GM12878 (cell line): ENCODE results near the gene AVL9. TPM values are rescaled to one million over a fixed set of nuclear protein-coding genes. Genes with fewer than 3 reads are reported as not detected.
A peak's percentile ranks its signal among the peaks of the same experiment; 100 is the strongest.

Experiments used
- polyA plus RNA-seq, 11 experiments: library from polyadenylated mRNA; depleted of rRNA in 4 of 11; unstranded in 6 of 11; stranded (reverse) in 5 of 11; fragments of >200 nt; fragmentation: Nextera tagmentation in 4 of 11; fragmentation: Illumina TruSeq in 1 of 11; extraction: Ambion mirVana in 4 of 11; extraction: Trizol in 1 of 11; gene quantifications; 1 replicate in 1 of 11; 2 replicates in 10 of 11; pipeline versions ENCODE4 v1.2.1 to v1.2.3, GENCODE V29; 2011 to 2016; ENCODE audit warnings: inconsistent platforms in 2 of 11, missing spikeins in 2 of 11, low read depth in 1 of 11
- total RNA-seq, 4 experiments: library from RNA; depleted of rRNA in 3 of 4; stranded (reverse); fragments of >200 nt in 3 of 4; fragmentation: Illumina TruSeq in 1 of 4; extraction: Trizol in 1 of 4; gene quantifications; 2 replicates each; pipeline versions ENCODE4 v1.2.1 to v1.2.3, GENCODE V29; 2013 to 2021
- TF ChIP-seq, protein P1 (sequence below): IDR thresholded peaks from 2 replicates; pipeline ENCODE4 v1.6.1; 2012; ENCODE audit warnings: improper control_type of control experiment, low read depth, low read length; ENCODE audit not compliant: insufficient replicate concordance
- TF ChIP-seq, protein P2 (sequence below): fragments of 450-650 bp; IDR thresholded peaks from 2 replicates; pipeline ENCODE4 v1.6.1; 2017; ENCODE audit warnings: mild to moderate bottlenecking

AVL9 gene
- total and polyA plus RNA-seq, 10 of the 15 experiments (the other 5 are each of a cell fraction or from before 2014, with no cell fraction given) = 4.5 to 41.6 (median 20.1) TPM

DNA sequence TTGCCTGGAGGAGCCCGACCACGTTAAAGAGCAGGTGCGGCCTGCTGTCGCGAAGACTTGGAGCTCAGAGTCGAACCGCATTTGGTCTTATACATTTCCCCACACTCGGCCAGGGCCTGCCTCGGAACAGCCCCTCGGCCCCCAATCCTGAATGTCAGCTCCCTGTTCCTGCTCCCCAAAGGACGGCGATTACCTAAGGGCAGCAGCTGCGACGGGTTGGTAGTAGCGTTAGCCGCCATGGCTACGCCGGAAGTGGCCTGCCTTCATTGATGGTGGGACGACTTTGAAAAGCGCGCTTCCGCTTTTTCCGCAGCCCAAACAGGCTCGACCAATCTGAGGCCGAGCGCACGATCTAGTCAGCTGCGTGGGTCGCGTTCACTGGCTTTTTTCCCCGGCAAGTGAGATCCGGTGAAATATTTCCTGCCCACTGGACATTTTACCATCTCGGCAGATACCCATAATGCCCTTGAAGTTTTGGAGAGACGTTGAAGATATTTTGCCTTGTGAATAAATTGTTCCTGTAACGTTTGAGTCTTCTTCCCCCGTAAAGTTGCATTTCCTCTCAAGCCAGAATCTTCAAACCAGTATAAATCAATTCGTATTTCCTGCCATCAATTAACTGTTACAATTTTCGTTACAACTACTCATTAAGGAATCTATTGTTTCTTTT lies 5.0 kb upstream of the AVL9 start, which contains the start of gene LSM5 (continued):
- TF ChIP-seq, protein P1, sequence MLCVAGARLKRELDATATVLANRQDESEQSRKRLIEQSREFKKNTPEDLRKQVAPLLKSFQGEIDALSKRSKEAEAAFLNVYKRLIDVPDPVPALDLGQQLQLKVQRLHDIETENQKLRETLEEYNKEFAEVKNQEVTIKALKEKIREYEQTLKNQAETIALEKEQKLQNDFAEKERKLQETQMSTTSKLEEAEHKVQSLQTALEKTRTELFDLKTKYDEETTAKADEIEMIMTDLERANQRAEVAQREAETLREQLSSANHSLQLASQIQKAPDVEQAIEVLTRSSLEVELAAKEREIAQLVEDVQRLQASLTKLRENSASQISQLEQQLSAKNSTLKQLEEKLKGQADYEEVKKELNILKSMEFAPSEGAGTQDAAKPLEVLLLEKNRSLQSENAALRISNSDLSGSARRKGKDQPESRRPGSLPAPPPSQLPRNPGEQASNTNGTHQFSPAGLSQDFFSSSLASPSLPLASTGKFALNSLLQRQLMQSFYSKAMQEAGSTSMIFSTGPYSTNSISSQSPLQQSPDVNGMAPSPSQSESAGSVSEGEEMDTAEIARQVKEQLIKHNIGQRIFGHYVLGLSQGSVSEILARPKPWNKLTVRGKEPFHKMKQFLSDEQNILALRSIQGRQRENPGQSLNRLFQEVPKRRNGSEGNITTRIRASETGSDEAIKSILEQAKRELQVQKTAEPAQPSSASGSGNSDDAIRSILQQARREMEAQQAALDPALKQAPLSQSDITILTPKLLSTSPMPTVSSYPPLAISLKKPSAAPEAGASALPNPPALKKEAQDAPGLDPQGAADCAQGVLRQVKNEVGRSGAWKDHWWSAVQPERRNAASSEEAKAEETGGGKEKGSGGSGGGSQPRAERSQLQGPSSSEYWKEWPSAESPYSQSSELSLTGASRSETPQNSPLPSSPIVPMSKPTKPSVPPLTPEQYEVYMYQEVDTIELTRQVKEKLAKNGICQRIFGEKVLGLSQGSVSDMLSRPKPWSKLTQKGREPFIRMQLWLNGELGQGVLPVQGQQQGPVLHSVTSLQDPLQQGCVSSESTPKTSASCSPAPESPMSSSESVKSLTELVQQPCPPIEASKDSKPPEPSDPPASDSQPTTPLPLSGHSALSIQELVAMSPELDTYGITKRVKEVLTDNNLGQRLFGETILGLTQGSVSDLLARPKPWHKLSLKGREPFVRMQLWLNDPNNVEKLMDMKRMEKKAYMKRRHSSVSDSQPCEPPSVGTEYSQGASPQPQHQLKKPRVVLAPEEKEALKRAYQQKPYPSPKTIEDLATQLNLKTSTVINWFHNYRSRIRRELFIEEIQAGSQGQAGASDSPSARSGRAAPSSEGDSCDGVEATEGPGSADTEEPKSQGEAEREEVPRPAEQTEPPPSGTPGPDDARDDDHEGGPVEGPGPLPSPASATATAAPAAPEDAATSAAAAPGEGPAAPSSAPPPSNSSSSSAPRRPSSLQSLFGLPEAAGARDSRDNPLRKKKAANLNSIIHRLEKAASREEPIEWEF = peak; percentile 58
- TF ChIP-seq, protein P2, sequence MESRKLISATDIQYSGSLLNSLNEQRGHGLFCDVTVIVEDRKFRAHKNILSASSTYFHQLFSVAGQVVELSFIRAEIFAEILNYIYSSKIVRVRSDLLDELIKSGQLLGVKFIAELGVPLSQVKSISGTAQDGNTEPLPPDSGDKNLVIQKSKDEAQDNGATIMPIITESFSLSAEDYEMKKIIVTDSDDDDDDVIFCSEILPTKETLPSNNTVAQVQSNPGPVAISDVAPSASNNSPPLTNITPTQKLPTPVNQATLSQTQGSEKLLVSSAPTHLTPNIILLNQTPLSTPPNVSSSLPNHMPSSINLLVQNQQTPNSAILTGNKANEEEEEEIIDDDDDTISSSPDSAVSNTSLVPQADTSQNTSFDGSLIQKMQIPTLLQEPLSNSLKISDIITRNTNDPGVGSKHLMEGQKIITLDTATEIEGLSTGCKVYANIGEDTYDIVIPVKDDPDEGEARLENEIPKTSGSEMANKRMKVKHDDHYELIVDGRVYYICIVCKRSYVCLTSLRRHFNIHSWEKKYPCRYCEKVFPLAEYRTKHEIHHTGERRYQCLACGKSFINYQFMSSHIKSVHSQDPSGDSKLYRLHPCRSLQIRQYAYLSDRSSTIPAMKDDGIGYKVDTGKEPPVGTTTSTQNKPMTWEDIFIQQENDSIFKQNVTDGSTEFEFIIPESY = no peak
